ENCODE results near the gene PADI1.

DNA sequence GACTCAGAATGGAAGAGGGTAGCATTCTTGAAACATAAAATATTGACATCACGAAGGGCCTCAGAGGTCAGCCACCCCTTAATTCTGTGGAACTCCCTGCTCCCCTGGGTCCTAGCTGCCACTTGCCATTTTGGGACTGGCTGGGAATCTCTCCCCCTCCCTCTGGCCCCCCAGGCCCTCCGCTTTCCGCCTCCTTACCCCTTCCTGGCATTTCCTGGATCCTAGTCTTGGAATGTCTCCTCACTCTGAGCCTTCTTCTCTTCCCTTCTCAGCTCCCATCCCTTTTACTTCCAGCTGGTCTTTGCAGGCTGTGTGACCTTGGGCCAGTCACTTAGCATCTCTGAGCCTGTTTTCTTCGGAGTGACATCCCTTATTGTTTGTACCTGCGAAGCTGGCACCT is 4.5 kb downstream of the PADI1 start:
- TF ChIP-seq, protein P1, sequence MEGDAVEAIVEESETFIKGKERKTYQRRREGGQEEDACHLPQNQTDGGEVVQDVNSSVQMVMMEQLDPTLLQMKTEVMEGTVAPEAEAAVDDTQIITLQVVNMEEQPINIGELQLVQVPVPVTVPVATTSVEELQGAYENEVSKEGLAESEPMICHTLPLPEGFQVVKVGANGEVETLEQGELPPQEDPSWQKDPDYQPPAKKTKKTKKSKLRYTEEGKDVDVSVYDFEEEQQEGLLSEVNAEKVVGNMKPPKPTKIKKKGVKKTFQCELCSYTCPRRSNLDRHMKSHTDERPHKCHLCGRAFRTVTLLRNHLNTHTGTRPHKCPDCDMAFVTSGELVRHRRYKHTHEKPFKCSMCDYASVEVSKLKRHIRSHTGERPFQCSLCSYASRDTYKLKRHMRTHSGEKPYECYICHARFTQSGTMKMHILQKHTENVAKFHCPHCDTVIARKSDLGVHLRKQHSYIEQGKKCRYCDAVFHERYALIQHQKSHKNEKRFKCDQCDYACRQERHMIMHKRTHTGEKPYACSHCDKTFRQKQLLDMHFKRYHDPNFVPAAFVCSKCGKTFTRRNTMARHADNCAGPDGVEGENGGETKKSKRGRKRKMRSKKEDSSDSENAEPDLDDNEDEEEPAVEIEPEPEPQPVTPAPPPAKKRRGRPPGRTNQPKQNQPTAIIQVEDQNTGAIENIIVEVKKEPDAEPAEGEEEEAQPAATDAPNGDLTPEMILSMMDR (IDR thresholded peaks at IDR 0.05), result no peak
- TF ChIP-seq POLR2A (IDR thresholded peaks at IDR 0.05), result no peak

Data from adrenal gland (tissue), 5 donors.